HG03520 (cell line): Measurements from ENCODE around the gene RPGRIP1.
"Not testable (repeated sequence)": the region's sequence is repeated elsewhere in the genome, so short reads cannot be mapped to it uniquely, and the experiment has no call there.

Source experiments
- ATAC-seq: cut with Tn5 transposase; IDR thresholded peaks from one replicate; pipeline ENCODE4 v1.9.1; 2021; ENCODE audit warnings: mild to moderate bottlenecking, moderate library complexity; ENCODE audit not compliant: unreplicated experiment

RPGRIP1 gene

DNA sequence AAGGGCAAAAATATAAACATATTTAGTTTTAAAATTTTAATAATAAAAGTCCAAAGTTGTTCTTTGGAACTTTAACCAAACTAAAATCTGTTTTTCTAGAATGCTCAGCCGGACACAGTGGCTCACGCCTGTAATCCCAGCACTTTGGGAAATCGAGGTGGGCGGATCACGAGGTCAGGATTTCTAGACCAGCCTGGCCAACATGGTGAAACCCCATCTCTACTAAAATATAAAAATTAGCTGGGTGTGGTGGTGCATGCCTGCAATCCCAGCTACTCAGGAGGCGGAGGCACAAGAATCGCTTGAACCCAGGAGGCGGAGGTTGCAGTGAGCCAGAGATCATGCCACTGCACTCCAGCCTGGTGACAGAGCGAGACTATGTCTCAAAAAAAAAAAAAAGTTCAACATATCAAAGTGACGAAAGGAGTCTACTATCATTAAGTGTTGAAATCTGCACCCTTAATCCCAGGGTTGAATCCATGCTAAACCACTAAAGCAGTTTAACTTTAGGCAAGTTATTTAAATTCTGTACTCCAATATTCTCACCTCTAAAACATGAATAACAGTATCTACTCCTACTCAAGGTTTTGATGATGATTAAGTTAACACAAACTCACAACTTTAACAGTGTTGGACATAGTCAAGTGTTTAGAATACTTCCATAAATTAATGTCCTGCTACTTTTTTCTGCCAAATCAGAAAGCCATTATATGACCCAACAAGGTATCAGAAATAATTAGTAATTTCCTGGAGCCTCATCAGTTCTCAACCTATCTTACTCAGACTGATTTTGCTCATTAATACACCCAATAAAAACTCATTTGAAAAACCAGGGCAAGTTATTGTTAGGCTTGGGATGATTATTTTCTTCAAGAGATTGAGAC lies 21.6 kb upstream of the RPGRIP1 start:
- ATAC-seq = no peak

DNA sequence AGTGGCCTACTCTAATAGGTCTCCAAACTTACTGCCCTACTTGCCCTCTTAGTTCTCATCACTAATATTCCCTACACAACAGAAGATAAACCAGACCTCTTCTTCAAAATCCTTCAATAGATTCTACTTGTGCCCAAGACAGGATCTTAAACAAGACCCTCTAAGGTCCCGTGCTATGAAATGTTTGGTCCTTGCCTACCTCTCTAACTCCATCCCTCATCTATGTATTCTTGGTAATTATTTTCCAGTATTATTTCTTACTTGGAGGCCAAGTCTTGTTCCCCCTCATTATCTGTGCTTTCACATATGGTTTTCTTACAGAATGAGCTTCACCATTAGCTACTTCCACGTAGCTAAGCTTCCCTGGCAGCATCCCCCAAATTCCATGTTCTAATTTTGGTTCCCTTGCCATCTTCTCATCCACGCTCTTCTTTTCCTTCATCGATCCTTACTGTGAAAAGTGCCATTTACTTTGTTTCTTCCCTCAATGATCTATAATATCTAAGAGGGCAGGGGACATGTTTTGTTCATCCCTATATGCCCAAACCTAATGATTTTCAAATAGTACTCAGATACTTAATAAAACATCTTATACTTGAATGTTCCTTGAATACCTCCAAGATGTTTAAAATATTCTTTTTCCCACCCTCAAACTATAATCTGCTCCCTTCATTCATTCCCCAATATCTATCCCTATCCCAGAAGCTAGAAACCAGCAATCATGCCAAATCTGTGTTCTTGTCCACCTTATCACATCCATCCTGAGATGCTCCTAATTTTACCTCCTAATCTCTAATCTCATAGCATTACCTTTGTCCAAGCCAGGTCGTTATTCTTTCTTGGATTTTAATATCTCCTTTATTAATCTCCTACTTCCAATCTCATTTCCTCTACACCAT lies 20.7 kb upstream of the RPGRIP1 start:
- no peak for ATAC-seq

DNA sequence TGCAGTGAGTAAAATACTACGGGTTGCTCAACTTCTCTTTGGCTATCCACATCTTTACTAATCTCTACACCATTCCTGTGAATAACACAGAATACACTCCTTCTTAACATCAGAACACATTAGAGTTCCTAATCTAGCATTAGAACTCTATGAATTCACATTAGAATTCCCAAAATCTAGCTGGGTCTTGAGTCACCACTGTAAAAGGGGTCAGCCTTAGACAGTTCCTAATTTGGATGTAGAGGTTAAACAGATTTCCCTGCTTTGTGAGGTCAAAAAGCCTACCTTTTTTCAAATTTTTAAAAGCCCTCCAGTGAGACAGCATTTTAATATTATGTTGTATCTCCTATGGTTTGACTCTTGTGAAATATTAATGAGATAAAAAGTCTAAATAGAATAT lies 18.1 kb upstream of the RPGRIP1 start:
- ATAC-seq = no peak

DNA sequence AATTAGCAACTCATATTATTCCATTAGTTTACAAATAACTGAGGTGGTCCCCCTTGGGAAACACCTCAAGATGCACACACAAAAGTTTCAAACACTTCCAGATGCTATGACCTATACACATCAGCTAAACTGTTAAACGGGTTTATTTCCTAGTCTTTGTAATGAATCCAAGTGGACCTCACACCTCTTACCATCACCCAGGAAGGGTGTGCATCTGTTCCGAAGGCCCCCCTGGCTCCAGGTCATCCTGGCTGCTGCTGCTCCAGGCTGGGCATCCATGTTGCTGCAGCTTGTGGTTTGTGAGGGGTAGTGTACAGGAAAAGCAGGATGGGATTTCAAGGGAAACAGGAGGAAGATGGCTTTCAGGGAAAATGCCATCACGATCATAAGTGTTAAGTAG lies 17.5 kb upstream of the RPGRIP1 start:
- ATAC-seq = no peak

DNA sequence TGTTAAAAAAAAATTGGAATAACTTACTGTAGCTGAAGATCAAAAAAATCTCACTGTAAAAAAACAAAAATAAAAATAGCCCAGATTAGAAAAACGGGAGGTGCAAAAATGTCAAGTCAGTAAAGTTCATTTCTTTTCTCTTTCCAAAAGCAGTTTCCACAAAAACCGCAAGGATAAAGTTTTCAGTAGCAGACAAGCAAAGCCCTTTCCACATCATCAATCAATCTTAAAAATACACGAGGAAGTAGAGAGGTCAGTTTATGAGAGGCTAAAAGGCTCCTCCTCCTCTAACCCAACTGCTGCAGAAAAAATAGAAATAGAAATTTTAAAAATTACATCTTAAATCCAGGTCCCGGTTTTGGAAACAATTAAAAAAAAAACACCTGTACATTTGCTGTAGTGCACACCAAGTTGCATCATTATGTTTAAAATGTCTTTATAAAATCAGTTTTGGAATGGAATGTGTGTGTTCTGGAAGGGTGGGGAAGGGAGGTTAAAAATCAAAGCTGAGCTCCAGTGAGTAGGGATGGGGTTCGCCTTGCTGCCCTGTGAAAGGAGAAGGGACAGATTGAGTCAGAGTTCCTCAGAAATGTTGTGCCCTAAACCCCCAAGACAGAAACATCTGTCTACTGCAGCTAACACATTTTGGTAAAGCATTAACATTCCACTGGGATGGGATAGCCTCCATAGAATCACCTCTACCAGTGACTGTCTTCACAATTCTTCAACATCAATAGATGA lies 16.4 kb upstream of the RPGRIP1 start:
- no peak for ATAC-seq

DNA sequence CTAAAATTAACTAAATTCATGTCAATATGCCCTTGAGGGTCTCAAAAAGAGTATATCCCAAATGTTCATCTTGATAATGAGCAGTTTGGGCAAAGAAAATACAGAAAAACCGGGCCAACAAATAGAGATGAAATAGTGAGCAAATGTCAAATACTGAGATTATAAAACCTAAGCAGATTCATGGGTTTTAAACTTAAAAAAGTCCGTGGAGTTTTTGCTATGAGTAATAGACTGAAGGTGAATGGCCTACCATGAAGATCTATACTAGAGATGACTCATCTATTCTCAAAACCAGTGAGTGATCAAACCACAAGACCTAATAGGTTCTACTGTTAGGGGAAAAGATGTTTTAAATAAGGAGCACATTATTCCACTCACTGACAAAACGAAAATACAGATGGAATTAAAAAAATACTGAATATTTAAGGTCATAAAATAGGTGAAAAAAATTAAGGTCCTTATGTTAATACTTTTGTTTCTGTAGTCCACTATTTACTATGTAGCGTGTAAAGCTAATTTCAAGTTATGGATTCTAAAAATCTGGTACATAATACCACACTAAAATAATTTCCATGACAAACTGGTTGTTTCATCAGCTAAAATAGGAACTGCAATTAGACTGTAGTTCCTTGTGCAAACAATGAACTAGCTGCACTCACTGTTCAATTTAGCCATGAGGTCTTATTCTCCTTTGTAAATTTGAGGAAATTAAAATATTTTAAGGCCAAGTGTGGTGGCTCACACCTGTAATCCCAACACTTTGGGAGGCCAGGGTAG lies 15.7 kb upstream of the RPGRIP1 start:
- peak; percentile 64 for ATAC-seq

DNA sequence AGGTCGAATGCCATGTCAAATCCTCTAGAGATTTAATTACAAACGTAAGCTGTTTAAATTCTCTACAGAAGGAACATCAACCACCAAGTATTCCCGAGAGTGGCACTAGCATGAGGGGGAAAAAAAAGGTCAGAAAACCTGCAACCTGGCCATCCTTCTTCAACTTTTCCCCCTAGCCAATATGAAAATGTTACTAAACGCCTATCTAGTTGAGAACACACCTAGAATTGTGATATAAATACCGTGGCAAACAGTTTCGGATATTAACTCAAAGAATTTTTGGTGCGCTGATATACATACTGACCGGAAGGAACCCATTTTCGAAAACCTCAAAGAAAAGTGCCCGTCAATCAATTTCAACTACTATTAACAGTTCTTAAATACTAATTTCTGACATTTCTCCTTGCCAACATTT lies 12.4 kb upstream of the RPGRIP1 start:
- ATAC-seq = no peak

DNA sequence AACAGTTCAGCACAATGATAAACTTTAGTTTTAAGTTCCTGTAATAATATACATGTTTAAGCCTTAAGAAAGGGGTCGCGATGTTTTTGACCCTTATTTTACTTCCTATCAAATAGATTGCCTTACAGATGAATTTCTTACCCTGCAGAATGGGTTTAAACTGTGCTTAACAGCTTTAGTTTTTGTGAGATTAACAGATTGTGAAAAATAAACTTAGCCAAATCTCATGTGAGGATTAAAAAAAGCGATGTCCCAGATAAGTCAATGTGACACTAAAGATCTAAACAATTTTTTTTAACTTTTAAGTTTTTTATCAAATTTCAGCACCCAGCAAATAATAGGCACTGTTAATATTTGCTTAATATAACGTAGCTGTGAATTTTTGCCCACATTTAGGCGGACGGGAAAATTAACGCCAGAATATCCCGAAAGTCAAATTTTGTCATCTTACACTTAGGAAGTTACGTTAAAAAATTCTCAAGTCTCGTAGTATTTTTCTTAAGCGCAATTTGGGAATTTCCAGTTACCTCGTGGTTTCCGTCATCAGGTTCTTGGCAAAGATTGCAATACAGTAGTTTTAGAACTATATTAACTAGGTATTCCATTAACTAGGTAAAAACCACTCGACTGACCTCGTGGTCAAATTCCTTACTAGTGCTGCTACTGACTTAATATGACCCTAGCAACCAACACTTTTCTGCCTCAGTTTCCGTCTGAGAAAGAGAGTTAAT lies 11.8 kb upstream of the RPGRIP1 start:
- ATAC-seq = no peak

DNA sequence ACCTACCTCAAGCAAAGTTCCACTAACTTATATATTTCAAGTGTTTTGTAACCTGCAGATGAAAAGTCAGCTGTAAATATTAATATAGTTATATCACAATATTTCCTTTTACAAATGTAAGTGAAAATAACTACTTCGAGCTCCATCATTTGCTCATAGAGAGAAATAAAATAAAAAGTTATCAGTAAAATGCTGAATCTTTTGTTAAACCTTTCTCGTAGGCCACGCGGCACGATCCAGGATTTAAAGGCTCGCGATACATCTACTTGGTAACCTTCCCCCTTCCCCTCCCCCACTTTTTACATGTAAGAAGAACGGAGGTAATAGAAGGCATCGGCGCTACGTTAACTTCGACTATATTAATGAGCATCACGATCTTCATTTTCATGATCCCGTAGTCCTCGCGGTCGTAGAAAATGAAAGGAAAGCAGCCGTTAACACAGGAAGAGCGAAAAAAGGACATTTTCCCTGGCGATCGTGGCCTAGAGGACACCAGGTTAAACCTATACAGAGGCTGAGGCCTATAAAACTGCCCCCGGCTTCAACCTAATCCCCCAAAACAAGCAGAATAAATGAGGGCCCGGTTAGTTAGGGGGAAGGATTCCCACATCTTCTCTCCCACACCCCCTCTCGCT lies 11.1 kb upstream of the RPGRIP1 start:
- no peak for ATAC-seq

DNA sequence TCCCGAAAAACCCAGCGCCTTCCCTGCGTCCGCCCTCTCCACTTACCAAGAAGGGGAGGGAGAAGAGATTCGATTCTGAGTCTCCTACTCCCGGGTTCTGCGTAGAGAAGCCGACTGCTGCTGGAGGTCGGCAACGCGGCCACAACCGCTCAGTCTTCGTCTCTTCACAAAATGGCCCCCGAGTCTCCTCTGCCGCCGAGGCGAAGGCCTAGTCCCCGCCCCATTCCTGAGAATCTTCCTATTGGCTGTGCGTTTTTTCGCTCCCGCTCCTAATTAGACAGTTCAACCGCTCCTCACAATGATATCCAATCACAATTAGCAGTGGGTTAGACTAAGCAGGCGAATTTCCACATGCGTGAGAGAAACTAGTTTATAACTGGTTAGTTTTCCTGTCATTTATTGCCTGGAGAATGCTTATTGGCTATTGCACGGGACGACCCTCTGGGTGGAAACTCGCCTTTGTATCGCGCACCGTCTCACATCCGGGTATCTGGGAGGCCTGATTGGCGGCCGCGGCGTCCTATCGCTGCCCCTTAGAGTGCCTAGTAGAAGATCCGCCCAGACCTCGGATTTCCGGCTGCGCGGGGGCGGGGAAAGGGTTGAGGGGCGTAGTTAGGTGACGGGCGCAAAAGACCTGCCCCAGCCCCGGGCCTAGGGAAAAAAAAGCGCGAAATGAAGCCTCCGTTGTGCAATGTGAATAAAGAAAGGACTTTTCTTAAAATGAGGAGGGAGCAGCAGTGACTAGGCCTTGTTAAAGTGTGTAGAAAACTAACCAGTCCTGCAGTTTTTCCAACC lies 10.4 kb upstream of the RPGRIP1 start, which contains the start of gene HNRNPC:
Gene HNRNPC (minus strand): TSS at position 191 of the 795 bp plus-strand sequence. CDS start 35,249 bp downstream, outside the sequence.
- peak; percentile 89 for ATAC-seq

DNA sequence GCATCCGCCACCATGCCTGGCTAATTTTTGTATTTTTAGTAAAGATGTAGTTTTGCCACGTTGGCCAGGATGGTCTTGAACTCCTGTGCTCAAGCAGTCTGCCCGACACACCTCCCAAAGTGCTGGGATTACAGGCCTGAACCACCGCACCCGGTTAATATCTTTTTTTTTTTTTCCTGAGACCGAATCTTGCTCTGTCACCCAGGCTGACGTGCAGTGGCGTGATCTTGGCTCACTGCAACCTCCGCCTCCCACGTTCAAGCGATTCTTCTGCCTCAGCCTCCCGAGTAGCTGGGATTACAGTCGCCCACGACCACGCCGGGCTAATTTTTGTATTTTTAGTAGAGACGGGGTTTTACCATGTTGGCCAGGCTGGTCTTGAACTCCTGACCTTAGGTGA lies 7.2 kb upstream of the RPGRIP1 start:
- ATAC-seq = not testable (repeated sequence)

DNA sequence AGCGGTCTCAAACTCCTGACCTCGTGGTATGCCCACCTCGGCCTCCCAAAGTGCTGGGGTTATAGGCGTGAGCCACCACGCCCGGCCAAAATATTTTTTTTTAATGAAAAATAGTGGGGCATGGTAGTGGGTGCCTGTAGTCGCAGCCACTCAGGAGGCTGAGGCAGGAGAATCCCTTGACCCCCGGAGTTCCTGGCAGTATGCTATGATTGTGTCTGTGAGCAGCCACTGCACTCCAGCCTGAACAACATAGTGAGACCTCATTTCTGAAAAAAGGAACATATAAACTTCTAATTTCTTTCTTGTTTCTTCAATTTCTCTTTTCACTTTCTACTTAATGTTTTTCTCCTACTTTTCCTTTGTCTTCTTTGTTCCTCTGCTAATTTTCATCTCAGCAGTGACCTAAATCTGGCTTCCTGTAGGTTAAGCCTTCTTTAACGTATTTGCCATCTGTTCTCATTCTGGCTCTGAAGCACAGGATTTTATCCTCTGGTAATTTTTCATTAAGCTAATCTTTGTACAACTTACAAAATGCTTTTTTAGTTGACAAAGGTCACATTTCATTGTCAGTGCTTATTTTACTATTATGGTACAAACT lies 4.5 kb upstream of the RPGRIP1 start:
- ATAC-seq = no peak

DNA sequence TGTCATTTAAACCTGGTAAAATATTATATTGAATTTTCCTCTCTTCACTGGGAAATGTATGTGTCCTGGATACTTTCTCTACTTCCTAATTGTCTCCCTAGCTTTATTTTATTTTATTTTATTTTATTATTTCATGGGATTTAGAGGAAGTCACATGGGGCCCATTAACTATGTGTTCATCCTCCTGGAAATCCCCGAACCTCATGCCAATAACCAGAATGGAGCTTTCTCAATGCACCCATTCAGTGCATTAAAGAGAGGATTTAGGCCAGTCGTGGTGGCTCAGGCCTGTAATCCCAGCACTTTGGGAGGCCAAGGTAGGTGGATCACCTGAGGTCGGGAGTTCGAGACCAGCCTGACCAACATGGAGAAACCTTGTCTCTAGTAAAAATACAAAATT lies 1.3 kb upstream of the RPGRIP1 start:
- no peak for ATAC-seq

DNA sequence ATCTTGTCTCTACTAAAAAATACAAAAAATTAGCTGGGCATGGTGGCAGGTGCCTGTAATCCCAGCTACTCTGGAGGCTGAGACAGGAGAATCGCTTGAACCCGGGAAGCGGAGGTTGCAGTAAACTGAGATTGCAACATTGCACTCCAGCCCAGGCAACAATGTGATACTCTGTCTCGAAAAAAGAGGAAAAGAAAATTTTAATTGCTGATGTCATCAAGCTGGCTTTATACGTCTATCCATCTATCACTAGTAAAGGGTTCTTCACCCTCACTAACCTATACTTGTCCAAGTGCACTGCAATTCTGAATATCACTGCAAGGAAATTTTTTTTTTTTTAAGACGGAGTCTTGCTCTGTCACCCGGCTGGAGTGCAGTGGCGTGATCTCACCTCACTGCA lies 2.0 kb downstream of the RPGRIP1 start:
- ATAC-seq = not testable (repeated sequence)

DNA sequence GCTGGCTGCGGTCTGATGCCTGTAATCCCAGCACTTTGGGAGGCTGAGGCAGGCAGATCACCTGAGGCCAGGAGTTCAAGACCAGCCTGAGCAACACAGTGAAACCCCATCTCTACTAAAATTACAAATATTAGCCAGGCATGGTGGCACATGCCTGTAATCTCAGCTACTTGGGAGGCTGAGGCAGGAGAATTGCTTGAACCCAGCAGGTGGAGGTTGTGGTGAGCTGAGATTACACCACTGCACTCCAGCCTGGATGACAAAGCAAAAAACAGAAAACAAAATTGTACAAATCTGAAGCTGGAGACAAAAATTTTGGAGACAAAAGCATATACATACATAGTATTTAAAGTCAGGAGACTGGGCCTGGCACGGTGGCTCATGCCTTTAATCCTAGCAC lies 6.6 kb downstream of the RPGRIP1 start:
- not testable (repeated sequence) for ATAC-seq

DNA sequence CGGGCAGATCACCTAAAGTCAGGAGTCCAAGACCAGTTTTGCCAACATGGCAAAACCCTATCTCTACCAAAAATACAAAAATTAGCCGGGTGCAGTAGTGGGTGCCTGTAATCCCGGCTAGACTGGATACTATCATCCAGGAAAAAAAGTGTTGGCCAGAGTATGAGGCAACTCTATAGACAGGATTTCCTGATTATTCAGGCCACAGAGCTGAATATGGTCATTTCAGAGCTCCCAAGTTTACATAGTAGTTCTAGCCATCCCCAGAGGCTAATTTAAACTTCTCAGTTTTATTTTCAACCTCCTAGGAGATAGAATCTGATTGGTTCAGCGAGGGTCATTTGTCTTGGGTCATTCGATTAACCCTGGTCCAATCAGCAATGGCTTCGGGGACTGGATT lies 7.3 kb downstream of the RPGRIP1 start:
- no peak for ATAC-seq

DNA sequence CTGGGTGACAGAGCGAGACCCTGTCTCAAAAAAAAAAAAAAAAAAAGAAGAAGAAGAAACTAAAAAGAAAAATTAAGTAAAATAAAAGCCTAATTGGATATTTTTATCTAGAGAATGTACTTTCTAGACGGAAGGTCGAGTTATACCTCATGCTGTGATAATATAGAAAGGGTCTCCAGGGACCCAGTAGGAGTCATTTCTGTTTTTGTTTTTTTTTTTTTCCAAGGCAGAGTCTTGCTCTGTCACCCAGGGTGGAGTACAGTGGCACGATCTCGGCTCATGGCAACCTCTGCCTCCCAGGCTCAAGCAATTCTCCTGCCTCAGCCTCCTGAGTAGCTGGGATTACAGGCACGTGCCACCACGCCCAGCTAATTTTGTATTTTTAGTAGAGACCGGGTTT lies 14.1 kb downstream of the RPGRIP1 start:
- not testable (repeated sequence) for ATAC-seq

DNA sequence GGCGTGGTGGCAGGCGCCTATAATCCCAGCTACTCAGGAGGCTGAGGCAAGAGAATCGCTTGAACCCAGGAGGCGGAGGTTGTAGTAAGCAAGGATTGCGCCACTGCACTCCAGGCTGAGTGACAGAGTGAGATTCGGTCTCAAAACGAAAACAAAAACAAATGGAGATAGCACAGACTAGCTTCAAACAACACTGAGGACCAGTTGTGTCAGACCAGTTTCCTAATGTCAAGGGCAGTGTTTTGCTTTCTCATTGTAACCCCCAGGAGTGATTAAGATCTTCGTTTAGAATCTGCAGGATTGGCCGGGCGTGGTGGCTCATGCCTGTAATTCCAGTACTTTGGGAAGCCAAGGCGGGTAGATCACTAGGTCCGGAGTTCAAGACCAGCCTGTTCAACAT lies 18.5 kb downstream of the RPGRIP1 start:
- ATAC-seq = no peak
